IMR-90 (cell line): ENCODE results near the gene PDF. TPM values are rescaled to one million over a fixed set of nuclear protein-coding genes. Genes with fewer than 3 reads are reported as not detected.
A peak's percentile ranks its signal among the peaks of the same experiment; 100 is the strongest.

ENCODE experiments used
- MAFK ChIP-seq: IDR thresholded peaks from 2 replicates; pipeline ENCODE4 v1.6.1; 2012; ENCODE audit warnings: low read depth, low read length, improper control_type of control experiment
- POLR2A ChIP-seq: IDR thresholded peaks from 2 replicates; pipeline ENCODE4 v1.6.1; 2012; ENCODE audit warnings: mild to moderate bottlenecking, low read depth, low read length
- RFX5 ChIP-seq: IDR thresholded peaks from 2 replicates; pipeline ENCODE4 v1.8.0; 2012; ENCODE audit warnings: low read depth, mild to moderate bottlenecking, low read length, moderate library complexity
- SMC3 ChIP-seq: fragments of 150-350 bp; IDR thresholded peaks from 2 replicates; pipeline ENCODE4 v1.6.1; 2016; ENCODE audit warnings: low read depth, mild to moderate bottlenecking, antibody characterized with exemption, low read length, moderate library complexity
- polyA plus RNA-seq, 3 experiments: library from polyadenylated mRNA; depleted of rRNA; stranded (reverse); fragments of >200 nt; gene quantifications; 2 replicates each; pipeline ENCODE4 v1.2.3, GENCODE V29; 2012; ENCODE audit warnings: low replicate concordance in 1 of 3
- total RNA-seq: library from RNA; depleted of rRNA; stranded (reverse); fragments of >200 nt; gene quantifications from 2 replicates; pipeline ENCODE4 v1.2.3, GENCODE V29; 2012
- TF ChIP-seq, protein P1 (sequence below): fragments of 150-350 bp; IDR thresholded peaks from 2 replicates; pipeline ENCODE4 v1.6.1; 2016; ENCODE audit warnings: low read depth, mild to moderate bottlenecking, low read length, moderate library complexity, borderline replicate concordance

PDF gene
- total and polyA plus RNA-seq, 2 of the 4 experiments (the other 2 are of a cell fraction), result 4.5 to 6.4 TPM

DNA sequence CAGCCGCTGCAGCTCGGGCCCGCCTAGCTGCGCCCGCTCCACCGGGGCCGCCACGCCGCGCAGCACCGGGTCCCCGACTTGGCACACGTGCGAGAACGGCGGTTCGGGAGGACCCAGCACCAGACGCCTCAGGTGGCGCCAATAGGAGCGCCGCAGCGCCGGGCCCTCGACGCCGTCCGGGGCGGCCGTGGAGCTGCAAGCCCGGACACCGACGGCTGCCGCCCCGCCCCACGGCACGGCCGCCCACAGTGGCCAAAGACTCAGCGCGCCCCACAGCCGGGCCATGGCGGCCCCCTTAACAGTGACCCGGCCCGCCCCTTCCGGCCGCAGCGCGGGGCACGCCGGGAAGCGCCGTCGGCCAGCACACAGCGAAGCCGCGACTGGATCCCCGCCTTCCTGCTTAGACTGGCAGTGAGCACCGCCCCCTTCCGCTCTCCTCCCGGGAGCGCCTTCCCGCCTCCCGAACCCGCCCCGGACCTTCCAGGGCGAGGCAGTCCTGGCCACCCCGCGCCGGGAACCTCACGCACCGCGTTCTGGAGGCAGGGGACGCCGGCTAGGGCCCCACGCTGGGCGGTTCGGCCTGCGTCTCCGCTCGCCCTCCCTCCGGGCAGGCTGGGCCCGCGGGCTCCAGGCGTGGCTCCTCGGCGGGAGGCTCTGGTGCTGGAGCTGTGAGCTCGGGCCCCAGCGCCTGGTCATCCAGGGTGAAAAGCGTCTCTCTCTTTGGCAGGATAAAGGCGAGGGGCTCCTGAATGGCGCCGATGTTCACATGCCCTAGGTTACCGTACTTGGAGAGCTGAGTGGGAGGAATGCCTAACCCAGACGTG is at the start of gene PDF (continued):
- no peak for TF ChIP-seq MAFK
- no peak for TF ChIP-seq RFX5
- TF ChIP-seq, protein P1, sequence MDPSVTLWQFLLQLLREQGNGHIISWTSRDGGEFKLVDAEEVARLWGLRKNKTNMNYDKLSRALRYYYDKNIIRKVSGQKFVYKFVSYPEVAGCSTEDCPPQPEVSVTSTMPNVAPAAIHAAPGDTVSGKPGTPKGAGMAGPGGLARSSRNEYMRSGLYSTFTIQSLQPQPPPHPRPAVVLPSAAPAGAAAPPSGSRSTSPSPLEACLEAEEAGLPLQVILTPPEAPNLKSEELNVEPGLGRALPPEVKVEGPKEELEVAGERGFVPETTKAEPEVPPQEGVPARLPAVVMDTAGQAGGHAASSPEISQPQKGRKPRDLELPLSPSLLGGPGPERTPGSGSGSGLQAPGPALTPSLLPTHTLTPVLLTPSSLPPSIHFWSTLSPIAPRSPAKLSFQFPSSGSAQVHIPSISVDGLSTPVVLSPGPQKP, result no peak
- TF ChIP-seq POLR2A, result peak; percentile 64; the same call in 1 of the 2 replicates
- no peak for TF ChIP-seq SMC3
